Kidney epithelial cell (primary cell): ENCODE data around the gene EIF4E3. TPM values are rescaled to one million over a fixed set of nuclear protein-coding genes. Genes with fewer than 3 reads are reported as not detected.
A peak's percentile ranks its signal among the peaks of the same experiment; 100 is the strongest.

ENCODE experiments used
- DNase-seq: peaks from one replicate; pipeline ENCODE4 v3.0.0-alpha.2; 2010; ENCODE audit warnings: low read depth
- H3K27me3 ChIP-seq: 2 replicates; pipeline ENCODE4 v1.6.0; 2011; ENCODE audit warnings: low read length; ENCODE audit not compliant: control insufficient read depth, insufficient read depth
- H3K36me3 ChIP-seq: 2 replicates; pipeline ENCODE4 v1.5.1; 2011; ENCODE audit warnings: low read length; ENCODE audit not compliant: control insufficient read depth, insufficient read depth
- H3K4me3 ChIP-seq: 2 replicates; pipeline ENCODE4 v1.5.1; 2011; ENCODE audit warnings: low read depth, mild to moderate bottlenecking, control low read depth, low read length
- CTCF ChIP-seq: IDR thresholded peaks from 2 replicates; pipeline ENCODE4 v1.5.1; 2011; ENCODE audit warnings: mild to moderate bottlenecking, moderate library complexity, low read length, control low read depth, inconsistent platforms; ENCODE audit not compliant: insufficient read depth, poor library complexity, severe bottlenecking
- total RNA-seq: library from RNA; depleted of rRNA; stranded (reverse); fragments of >200 nt; gene quantifications from 2 replicates; pipeline ENCODE4 v1.2.3, GENCODE V29; 2015

Gene EIF4E3
- total RNA-seq, 1 donor from 2014 or later = 8.7 TPM

- no peak for TF ChIP-seq CTCF
- H3K36me3 ChIP-seq = peaks cover 2% of the 10 kb centered on the region
- peak; percentile 52 for DNase-seq
- H3K4me3 ChIP-seq = no peak overlapping the region
- H3K27me3 ChIP-seq = no peaks in the 10 kb centered on the region
Observed at GRCh38 chr3:71692139-71692538, 33.1 kb downstream of the EIF4E3 start.

- Histone ChIP-seq H3K27me3 (no peaks in the 10 kb centered on the region), H3K4me3 (no peak overlapping the region), H3K36me3 (peaks cover 2% of the 10 kb centered on the region)
- no peak for DNase-seq
- no peak for TF ChIP-seq CTCF
Observed at GRCh38 chr3:71690341-71690841, 34.8 kb downstream of the EIF4E3 start.

GRCh38 chr3:71689291-71689690 is 35.9 kb downstream of the EIF4E3 start:
- DNase-seq = no peak
- peaks cover 2% of the 10 kb centered on the region for H3K36me3 ChIP-seq
- no peak for TF ChIP-seq CTCF

DNA sequence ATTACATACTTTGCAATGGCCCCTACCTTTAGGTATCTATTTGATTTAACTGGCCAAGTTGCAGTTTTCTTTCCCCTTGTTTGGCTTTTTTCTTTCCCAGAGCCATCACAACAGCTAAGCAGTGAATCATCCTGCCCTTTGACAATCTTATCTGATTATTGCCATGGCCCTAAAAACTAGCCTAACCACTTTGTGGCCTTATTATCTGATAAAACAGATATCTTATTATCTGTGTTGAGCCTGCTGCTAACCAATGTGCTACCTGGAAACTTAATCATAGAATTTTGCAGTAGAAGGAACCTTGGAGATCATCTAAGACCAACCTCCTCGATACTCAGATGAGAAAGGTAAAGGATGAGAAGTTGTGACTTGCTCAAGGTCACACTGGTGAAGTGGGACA is 37.1 kb downstream of the EIF4E3 start:
- Histone ChIP-seq H3K27me3 (no peaks in the 10 kb centered on the region), H3K4me3 (no peak overlapping the region), H3K36me3 (no peaks in the 10 kb centered on the region)
- no peak for DNase-seq
- no peak for TF ChIP-seq CTCF

More at GRCh38 chr3:71689291-71689690, 35.9 kb downstream of the EIF4E3 start:
- Histone ChIP-seq H3K27me3 (no peaks in the 10 kb centered on the region), H3K4me3 (no peak overlapping the region)

- no peak for DNase-seq
- Histone ChIP-seq H3K36me3 (no peaks in the 10 kb centered on the region), H3K4me3 (no peak overlapping the region), H3K27me3 (no peaks in the 10 kb centered on the region)
- TF ChIP-seq CTCF = no peak
Observed at GRCh38 chr3:71685686-71686085, 39.5 kb downstream of the EIF4E3 start.

GRCh38 chr3:71684757-71685386 is 40.3 kb downstream of the EIF4E3 start:
- Histone ChIP-seq H3K36me3 (no peaks in the 10 kb centered on the region), H3K27me3 (no peaks in the 10 kb centered on the region), H3K4me3 (no peak overlapping the region)
- no peak for DNase-seq
- TF ChIP-seq CTCF = no peak
